Measurements from ENCODE around the gene KRIT1. TPM values are rescaled to one million over a fixed set of nuclear protein-coding genes. Genes with fewer than 3 reads are reported as not detected.

The KRIT1 gene
- total RNA-seq, 1 experiment from 2014 or later = 34.9 TPM

GRCh38 chr7:92246360-92247101 is 817 bp upstream of the KRIT1 start:
- no peak overlapping the region for H3T11ph ChIP-seq (ENCODE audit: low read length)
- TF ChIP-seq CTCF (conservative IDR thresholded peaks at IDR 0.05) = no peak
- no peak overlapping the region for H2AFZ ChIP-seq (ENCODE audit: low read length)
- no CpG with 5 or more reads among the region's 35 CpGs for WGBS (ENCODE audit: extremely low coverage, insufficient read length, low lambda C conversion rate)
- H3K4ac ChIP-seq (ENCODE audit: low read depth, low read length) = no peak overlapping the region
- H2AK5ac ChIP-seq (ENCODE audit: insufficient read length, low read length) = no peak overlapping the region
- peaks cover 16% of the 10 kb centered on the region; the same call in 1 of the 2 replicates for H3K79me2 ChIP-seq (ENCODE audit: insufficient read depth, low read length)
- peak overlapping the region; percentile 5 for H3K27ac ChIP-seq (ENCODE audit: insufficient read length, low read depth, low read length)
- H2BK12ac ChIP-seq (ENCODE audit: insufficient read length, low read depth, low read length) = no peak overlapping the region
- no peaks in the 10 kb centered on the region for H3K9me3 ChIP-seq (ENCODE audit: control insufficient read depth, low read depth, low read length)
- peak overlapping the region; percentile 90 for H3K4me2 ChIP-seq (ENCODE audit: insufficient read depth, insufficient read length, low read length)
- peak overlapping the region; percentile 63 for H3K9ac ChIP-seq (ENCODE audit: extremely low read depth, insufficient read length, low read length)
- no peak overlapping the region for H2BK120ac ChIP-seq (ENCODE audit: low read depth, low read length, poor library complexity, severe bottlenecking)
- peaks cover 7% of the 10 kb centered on the region for H3K23me2 ChIP-seq (ENCODE audit: insufficient read length, low read depth, low read length, poor library complexity, severe bottlenecking)
- H4K5ac ChIP-seq (ENCODE audit: insufficient read length, low read depth, low read length) = no peak overlapping the region
- peak overlapping the region; percentile 92 to 95 (median 94) for H3K27ac Mint-ChIP-seq
- no peak overlapping the region for H3K56ac ChIP-seq (ENCODE audit: insufficient read length, low read depth, low read length)
- H2BK5ac ChIP-seq (ENCODE audit: insufficient read length, low read length) = no peak overlapping the region
- H4K91ac ChIP-seq (ENCODE audit: insufficient read length, low read depth, low read length) = no peak overlapping the region
- H3K27me3 ChIP-seq (ENCODE audit: insufficient read depth, low read length) = no peaks in the 10 kb centered on the region
- no peaks in the 10 kb centered on the region for H4K20me1 ChIP-seq (ENCODE audit: control insufficient read depth, insufficient read depth, insufficient read length)
- peaks cover 0 to 2% (median 0%) of the 10 kb centered on the region in 3 experiments; a peak in 3 of 7 replicates for H3K36me3 Mint-ChIP-seq (ENCODE audit: insufficient read depth in 1 of 3, low read depth in 3 of 3)
- peak; percentile 73 for DNase-seq
- no peak overlapping the region for H2BK15ac ChIP-seq (ENCODE audit: low read depth, low read length)
- no peak overlapping the region for H2BK20ac ChIP-seq (ENCODE audit: low read depth, low read length, poor library complexity, severe bottlenecking)
- no peaks in the 10 kb centered on the region; a peak in 1 of 5 replicates for H3K9me3 Mint-ChIP-seq
- no peaks in the 10 kb centered on the region for H3K27me3 Mint-ChIP-seq (ENCODE audit: low read depth)
- H4K8ac ChIP-seq (replicated peaks; ENCODE audit: insufficient read length, low read depth, low read length) = no peak overlapping the region
- peak overlapping the region; percentile 32 for H3K18ac ChIP-seq (ENCODE audit: insufficient read length, low read depth, low read length)
- H3K4me1 ChIP-seq (ENCODE audit: insufficient read depth, low read length) = no peaks in the 10 kb centered on the region; the same call in 1 of the 2 replicates
- no peak overlapping the region; the same call in 1 of the 2 replicates for H3K14ac ChIP-seq (ENCODE audit: insufficient read depth, low read length)
- no peak overlapping the region for H3K23ac ChIP-seq (ENCODE audit: insufficient read length, low read depth, low read length)
- H3K4me1 Mint-ChIP-seq = peaks cover 26 to 33% of the 10 kb centered on the region in 2 experiments
- peak overlapping the region; percentile 97 to 98 for H3K4me3 Mint-ChIP-seq
- H3K79me1 ChIP-seq (ENCODE audit: insufficient read depth, low read depth, low read length, poor library complexity, severe bottlenecking) = peaks cover 8% of the 10 kb centered on the region

Measured in H9 (cell line).